OCI-LY3 (cell line): ENCODE measurements around the gene CAAP1.

Experiments used
- EZH2phosphoT487 ChIP-seq: fragments of 200-600 bp; shearing (Covaris generic); IDR thresholded peaks from 2 replicates; pipeline ENCODE4 v1.6.1; 2018; ENCODE audit warnings: antibody characterized with exemption, mixed run types, low read depth
- TF ChIP-seq, protein P1 (sequence below): fragments of 200-600, 300-600 bp; sonication (generic); IDR thresholded peaks from 2 replicates; pipeline ENCODE4 v1.5.1; 2014; ENCODE audit warnings: antibody characterized with exemption, low read length, low read depth

DNA sequence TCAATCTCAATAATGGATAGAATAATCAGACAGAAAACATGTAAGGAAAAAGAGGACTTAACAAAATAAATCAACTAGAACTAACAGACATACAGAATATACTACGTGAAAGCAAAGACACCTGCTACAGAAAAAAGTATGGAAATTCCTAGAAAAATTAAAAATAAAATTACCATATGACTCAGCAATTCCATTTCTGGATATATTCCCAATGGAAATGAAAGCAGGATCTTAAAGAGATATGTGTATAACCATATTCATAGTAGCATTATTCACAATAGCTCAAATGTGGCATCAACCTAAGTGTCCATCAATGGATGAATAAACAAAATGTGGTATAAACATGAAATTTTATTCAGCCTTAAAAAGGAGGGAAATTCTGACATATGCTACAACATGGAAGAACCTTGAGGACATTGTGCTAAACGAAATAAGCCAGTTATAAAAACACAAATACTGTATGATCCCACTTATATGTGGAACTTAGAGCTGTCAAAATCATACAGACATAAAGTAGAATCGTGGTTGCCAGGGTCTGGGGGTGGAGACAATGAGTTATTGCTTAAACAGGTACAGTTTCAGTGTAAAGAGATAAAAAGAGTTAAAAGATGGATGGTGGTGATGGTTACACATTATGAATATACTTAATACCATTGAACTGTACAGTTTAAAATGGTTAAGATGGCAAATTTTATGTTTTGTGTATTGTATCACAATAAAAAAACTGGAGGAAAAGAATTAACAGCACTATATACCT is 47.5 kb upstream of the CAAP1 start:
- TF ChIP-seq, protein P1, sequence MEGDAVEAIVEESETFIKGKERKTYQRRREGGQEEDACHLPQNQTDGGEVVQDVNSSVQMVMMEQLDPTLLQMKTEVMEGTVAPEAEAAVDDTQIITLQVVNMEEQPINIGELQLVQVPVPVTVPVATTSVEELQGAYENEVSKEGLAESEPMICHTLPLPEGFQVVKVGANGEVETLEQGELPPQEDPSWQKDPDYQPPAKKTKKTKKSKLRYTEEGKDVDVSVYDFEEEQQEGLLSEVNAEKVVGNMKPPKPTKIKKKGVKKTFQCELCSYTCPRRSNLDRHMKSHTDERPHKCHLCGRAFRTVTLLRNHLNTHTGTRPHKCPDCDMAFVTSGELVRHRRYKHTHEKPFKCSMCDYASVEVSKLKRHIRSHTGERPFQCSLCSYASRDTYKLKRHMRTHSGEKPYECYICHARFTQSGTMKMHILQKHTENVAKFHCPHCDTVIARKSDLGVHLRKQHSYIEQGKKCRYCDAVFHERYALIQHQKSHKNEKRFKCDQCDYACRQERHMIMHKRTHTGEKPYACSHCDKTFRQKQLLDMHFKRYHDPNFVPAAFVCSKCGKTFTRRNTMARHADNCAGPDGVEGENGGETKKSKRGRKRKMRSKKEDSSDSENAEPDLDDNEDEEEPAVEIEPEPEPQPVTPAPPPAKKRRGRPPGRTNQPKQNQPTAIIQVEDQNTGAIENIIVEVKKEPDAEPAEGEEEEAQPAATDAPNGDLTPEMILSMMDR, result no peak
- TF ChIP-seq EZH2phosphoT487, result no peak
